Immature natural killer cell (primary cell): ENCODE data around the gene PNCK. TPM values are rescaled to one million over a fixed set of nuclear protein-coding genes. Genes with fewer than 3 reads are reported as not detected.

Experiments used
- DNase-seq, 3 donors: peaks; one replicate each; pipeline ENCODE4 v3.0.0; 2022; ENCODE audit warnings: mixed read lengths in 1 of 3
- H3K27ac Mint-ChIP-seq, 6 donors: one replicate each; pipeline ENCODE4 v1.8.0; 2020; ENCODE audit warnings: mixed read lengths in 6 of 6, mild to moderate bottlenecking in 5 of 6, inconsistent platforms in 4 of 6, moderate library complexity in 3 of 6
- H3K27me3 Mint-ChIP-seq, 3 donors: one replicate each; pipeline ENCODE4 v1.8.0; 2020 to 2021; ENCODE audit warnings: low read depth in 3 of 3, mild to moderate bottlenecking in 3 of 3, mixed read lengths in 3 of 3, moderate library complexity in 3 of 3, inconsistent platforms in 1 of 3
- H3K36me3 Mint-ChIP-seq, 3 donors: one replicate each; pipeline ENCODE4 v1.8.0; 2020; ENCODE audit warnings: mixed read lengths in 3 of 3, inconsistent platforms in 2 of 3, mild to moderate bottlenecking in 2 of 3
- H3K4me1 Mint-ChIP-seq, 2 donors: one replicate each; pipeline ENCODE4 v1.8.0; 2020; ENCODE audit warnings: inconsistent platforms in 2 of 2, mild to moderate bottlenecking in 2 of 2, mixed read lengths in 2 of 2, moderate library complexity in 1 of 2
- H3K4me3 Mint-ChIP-seq, 5 donors: one replicate each; pipeline ENCODE4 v1.8.0; 2020; ENCODE audit warnings: mild to moderate bottlenecking in 5 of 5, mixed read lengths in 5 of 5, inconsistent platforms in 3 of 5, moderate library complexity in 3 of 5
- H3K9me3 Mint-ChIP-seq, 6 donors: one replicate each; pipeline ENCODE4 v1.8.0; 2020; ENCODE audit warnings: mild to moderate bottlenecking in 6 of 6, mixed read lengths in 6 of 6, inconsistent platforms in 4 of 6, moderate library complexity in 3 of 6
- polyA plus RNA-seq, 3 donors: library from polyadenylated mRNA; unstranded; fragments of 300-500 nt; fragmentation: Illumina TruSeq; gene quantifications; one replicate each; pipeline ENCODE4 v1.2.3, GENCODE V29; 2021

PNCK gene
- polyA plus RNA-seq, 3 donors from 2014 or later, result not detected

DNA sequence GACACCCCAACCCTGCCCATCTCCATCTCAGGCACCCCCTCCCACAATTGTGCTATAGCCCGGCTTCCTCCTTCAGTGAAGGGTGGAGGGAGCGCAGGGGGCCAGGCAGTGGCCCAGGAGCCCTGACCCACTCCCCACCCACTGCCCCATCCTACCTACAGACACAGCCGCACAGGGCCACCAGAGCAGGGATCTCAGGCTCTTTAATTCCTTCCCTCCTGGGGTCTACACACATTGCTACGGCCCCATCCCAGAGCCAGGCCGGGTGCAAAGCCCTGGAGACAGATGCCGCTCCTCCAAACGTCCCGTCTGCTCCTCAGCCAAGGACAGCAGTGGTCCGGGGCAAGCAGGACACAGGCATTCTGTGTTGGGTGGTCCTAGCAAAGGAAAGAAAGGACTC lies 39.4 kb downstream of the PNCK start:
- no peak for DNase-seq
- Mint-ChIP-seq H3K36me3 (peaks cover 0 to 5% (median 0%) of the 10 kb centered on the region in 3 donors), H3K4me3 (no peak overlapping the region), H3K9me3 (peaks cover 0 to 3% (median 0%) of the 10 kb centered on the region in 6 donors), H3K27me3 (peaks cover 0 to 6% (median 0%) of the 10 kb centered on the region in 3 donors), H3K4me1 (no peaks in the 10 kb centered on the region), H3K27ac (no peak overlapping the region)

DNA sequence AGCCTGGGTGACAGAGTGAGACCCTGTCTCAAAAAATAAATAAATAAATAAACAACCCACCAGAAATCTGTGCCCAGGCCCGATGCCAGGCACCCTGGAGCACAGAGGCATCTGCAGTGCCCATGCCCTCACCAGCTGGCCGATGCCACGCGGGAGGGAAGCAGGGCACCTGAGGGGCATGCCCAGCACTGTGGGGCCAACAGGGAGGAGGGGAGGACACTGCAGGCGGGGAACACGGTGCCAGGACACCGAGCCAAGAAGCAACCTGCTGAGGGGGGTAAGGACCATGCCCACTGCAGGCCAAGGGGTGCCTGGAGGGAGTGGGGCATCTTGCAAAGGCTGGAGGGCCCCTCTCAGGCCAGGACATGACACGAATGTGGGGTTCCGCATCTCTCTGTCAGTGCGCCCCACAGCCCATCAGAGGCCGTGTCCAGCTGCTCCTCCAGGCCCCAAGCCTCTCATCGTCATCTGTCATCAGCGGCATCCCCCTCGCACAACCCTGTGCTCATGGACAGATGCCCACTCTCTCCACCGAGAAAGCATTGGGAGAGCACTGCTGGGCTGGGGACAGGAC lies 39.9 kb downstream of the PNCK start:
- no peaks in the 10 kb centered on the region for H3K4me1 Mint-ChIP-seq
- peaks cover 0 to 5% (median 0%) of the 10 kb centered on the region in 3 donors for H3K36me3 Mint-ChIP-seq
- no peak for DNase-seq
- H3K27me3 Mint-ChIP-seq, result peaks cover 0 to 6% (median 0%) of the 10 kb centered on the region in 3 donors
- H3K27ac Mint-ChIP-seq, result no peak overlapping the region
- no peak overlapping the region for H3K4me3 Mint-ChIP-seq
- H3K9me3 Mint-ChIP-seq, result peaks cover 0 to 3% (median 0%) of the 10 kb centered on the region in 6 donors

DNA sequence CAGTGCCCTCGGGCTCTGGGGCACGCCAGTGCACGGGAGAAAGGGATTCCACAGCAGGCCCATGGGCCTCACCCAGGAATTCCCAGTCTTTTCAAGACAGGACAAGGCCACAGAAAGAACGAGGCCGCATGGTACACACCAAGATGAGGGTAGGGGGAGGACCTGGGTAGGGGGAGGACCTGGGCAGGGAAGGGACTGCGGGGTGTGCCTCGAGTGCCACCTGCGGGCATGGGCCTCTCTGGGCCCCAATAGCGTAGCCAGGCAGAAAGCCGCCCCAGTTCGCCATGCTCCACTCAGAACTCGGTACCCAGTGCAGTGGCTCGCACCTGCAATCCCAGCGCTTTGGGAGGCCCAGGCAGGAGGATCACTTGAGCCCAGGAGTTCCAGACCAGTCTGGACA lies 40.6 kb downstream of the PNCK start:
- H3K36me3 Mint-ChIP-seq, result peaks cover 0 to 5% (median 0%) of the 10 kb centered on the region in 3 donors
- no peak for DNase-seq
- H3K27me3 Mint-ChIP-seq, result peaks cover 0 to 6% (median 0%) of the 10 kb centered on the region in 3 donors
- no peak overlapping the region for H3K4me3 Mint-ChIP-seq
- H3K9me3 Mint-ChIP-seq, result peaks cover 0 to 3% (median 0%) of the 10 kb centered on the region in 6 donors
- H3K4me1 Mint-ChIP-seq, result no peaks in the 10 kb centered on the region
- no peak overlapping the region for H3K27ac Mint-ChIP-seq

DNA sequence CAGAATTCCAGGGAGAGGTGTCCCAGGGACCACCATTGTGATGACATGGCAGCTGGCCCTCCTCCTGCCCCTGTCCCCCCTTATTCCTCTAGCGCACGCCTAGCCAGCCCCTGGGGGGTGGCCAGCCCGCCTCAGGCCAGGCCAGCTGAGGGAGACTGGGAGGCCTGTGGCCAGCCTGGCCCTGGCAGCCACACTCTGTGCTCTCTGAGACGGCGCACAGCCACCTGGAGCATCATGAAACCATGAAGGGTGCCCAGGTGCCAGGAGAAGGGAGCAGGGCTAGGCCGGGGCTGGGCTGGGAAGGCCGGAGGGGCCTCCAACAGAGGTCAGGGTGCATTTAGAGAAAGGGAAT lies 41.0 kb downstream of the PNCK start:
- DNase-seq, result no peak
- Mint-ChIP-seq H3K4me1 (no peaks in the 10 kb centered on the region), H3K27me3 (peaks cover 0 to 6% (median 0%) of the 10 kb centered on the region in 3 donors), H3K9me3 (peaks cover 0 to 3% (median 0%) of the 10 kb centered on the region in 6 donors), H3K36me3 (peaks cover 0 to 5% (median 0%) of the 10 kb centered on the region in 3 donors), H3K4me3 (no peak overlapping the region), H3K27ac (no peak overlapping the region)

DNA sequence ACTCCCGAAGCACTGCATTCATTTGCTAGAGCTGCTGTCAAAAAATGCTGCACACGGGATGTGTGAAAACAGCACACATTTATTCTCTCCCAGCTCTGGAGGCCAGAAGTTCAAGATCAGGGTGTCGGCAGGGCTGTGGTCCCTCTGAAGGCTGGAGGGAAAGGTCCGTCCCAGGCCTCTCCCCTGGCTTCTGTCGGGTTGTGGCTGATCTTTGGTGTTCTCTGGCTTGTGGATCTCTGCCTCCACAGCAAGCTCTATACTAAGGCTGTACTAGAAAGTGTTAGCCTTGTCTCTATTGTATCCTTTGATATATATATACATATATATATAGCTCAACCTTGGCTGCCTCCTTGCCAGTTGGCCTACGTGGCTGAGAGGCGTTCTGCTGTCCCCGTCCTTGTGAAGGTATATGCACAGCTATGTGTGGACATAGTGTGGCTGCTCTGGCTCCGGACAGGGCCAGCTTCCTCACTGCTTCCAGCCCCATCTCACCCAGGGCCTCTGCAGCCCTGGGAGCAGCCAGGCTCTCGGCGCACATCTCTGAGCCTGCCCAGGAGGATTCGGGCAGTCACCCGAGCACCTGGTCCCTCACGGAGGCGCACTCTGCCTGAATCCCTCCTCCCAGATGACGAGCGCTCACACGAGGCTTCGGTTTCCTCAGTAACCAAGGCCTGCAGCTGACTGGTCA lies 41.6 kb downstream of the PNCK start:
- DNase-seq, result no peak
- Mint-ChIP-seq H3K27ac (no peak overlapping the region), H3K4me1 (no peaks in the 10 kb centered on the region), H3K9me3 (peaks cover 0 to 3% (median 0%) of the 10 kb centered on the region in 6 donors), H3K36me3 (peaks cover 0 to 5% (median 0%) of the 10 kb centered on the region in 3 donors), H3K4me3 (no peak overlapping the region), H3K27me3 (peaks cover 0 to 6% (median 0%) of the 10 kb centered on the region in 3 donors)

DNA sequence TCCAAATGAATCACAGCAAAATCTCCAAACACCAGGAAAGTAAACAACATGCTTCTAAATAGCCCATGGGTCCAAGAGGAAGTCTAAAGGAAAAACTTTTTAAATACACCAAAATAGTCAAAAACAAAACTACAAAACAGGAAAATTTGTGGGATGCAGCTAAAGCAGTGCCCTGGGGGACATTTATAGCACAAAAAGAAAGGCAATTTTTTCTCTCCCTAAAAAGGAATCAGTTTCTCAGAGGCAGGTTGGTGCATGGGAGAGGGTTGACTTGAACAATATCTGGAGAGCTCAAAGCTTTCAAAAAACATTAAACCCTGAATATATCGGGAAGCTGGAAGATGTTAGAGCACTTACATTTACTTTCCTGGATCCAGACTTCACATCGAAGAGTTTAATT lies 42.3 kb downstream of the PNCK start:
- H3K27ac Mint-ChIP-seq, result no peak overlapping the region

DNA sequence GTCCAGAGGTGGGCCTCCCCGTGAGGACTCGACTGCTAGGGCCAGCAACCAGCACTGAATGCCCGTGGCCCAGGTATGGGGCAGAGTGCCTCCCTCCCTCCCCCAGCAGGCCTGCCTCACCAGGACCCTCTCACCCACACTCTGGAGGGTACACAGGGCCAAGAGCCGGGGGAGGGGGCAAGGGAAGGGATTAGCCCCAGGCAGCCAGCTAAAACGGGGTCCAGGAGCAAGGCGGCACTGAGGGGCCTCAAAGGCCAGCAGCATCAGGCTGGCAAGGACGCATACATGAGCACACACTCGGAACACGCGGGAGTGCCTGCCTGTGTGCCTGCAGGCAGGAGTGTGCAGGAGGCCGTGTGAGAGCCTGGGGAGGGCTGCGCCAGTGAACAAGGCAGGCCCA lies 44.9 kb downstream of the PNCK start:
- Mint-ChIP-seq H3K27me3 (peaks cover 0 to 4% (median 0%) of the 10 kb centered on the region in 3 donors), H3K9me3 (peaks cover 0 to 3% (median 0%) of the 10 kb centered on the region in 6 donors), H3K36me3 (peaks cover 0 to 5% (median 0%) of the 10 kb centered on the region in 3 donors), H3K4me3 (no peak overlapping the region), H3K4me1 (no peaks in the 10 kb centered on the region), H3K27ac (no peak overlapping the region)
- DNase-seq, result no peak

More for the DNA sequence above, 42.3 kb downstream of the PNCK start:
- no peak for DNase-seq
- Mint-ChIP-seq H3K4me1 (no peaks in the 10 kb centered on the region), H3K9me3 (peaks cover 0 to 3% (median 0%) of the 10 kb centered on the region in 6 donors), H3K4me3 (no peak overlapping the region), H3K36me3 (peaks cover 0 to 5% (median 0%) of the 10 kb centered on the region in 3 donors), H3K27me3 (peaks cover 0 to 6% (median 0%) of the 10 kb centered on the region in 3 donors)

DNA sequence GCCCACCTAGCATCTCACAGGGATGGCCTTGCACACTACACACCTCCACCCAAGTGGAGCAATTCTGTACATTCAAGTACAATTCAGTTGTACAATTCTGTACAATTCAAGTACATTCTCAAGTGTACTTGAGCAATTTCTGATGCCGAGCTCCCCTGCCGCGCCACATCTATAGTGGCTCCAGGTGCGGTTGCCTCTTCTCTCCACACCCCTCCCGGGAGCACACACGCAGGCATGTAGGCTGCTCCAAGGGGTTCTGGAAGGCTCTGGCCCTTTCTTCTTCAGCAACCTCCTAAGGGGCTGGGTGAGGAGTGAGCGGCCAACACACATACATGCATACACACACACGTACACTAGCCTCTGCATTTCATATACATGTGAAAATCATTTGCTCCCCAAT lies 45.5 kb downstream of the PNCK start:
- Mint-ChIP-seq H3K4me1 (no peaks in the 10 kb centered on the region), H3K9me3 (peaks cover 0 to 3% (median 0%) of the 10 kb centered on the region in 6 donors), H3K36me3 (peaks cover 0 to 5% (median 0%) of the 10 kb centered on the region in 3 donors), H3K4me3 (no peak overlapping the region), H3K27me3 (peaks cover 0 to 4% (median 0%) of the 10 kb centered on the region in 3 donors), H3K27ac (no peak overlapping the region)
- no peak for DNase-seq

DNA sequence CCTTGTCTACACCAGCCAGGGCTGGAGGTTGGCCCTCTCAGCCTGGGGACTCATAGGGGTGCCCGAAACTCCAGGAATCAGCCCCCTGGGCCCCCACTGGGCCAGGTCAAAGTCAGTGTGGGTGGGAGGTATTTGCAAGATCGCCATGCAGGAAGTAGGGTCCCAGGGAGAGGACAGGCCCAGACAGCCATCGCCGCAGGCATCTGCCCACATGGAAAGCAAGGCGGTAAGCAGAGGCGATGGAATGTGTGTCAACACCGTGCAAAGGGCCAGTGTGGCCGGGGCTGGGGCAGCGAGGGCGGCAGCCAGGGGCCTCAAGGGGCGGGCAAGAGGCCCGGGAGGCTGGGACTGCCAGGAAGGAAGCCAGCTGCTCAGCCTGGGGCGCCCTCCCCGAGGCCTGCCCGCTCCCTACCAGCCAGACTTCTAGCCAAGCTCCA lies 45.9 kb downstream of the PNCK start:
- no peaks in the 10 kb centered on the region for H3K4me1 Mint-ChIP-seq
- H3K27me3 Mint-ChIP-seq, result peaks cover 0 to 4% (median 0%) of the 10 kb centered on the region in 3 donors
- H3K4me3 Mint-ChIP-seq, result no peak overlapping the region
- H3K9me3 Mint-ChIP-seq, result peaks cover 0 to 3% (median 0%) of the 10 kb centered on the region in 6 donors
- H3K36me3 Mint-ChIP-seq, result peaks cover 0 to 5% (median 0%) of the 10 kb centered on the region in 3 donors
- H3K27ac Mint-ChIP-seq, result no peak overlapping the region
- DNase-seq, result no peak

DNA sequence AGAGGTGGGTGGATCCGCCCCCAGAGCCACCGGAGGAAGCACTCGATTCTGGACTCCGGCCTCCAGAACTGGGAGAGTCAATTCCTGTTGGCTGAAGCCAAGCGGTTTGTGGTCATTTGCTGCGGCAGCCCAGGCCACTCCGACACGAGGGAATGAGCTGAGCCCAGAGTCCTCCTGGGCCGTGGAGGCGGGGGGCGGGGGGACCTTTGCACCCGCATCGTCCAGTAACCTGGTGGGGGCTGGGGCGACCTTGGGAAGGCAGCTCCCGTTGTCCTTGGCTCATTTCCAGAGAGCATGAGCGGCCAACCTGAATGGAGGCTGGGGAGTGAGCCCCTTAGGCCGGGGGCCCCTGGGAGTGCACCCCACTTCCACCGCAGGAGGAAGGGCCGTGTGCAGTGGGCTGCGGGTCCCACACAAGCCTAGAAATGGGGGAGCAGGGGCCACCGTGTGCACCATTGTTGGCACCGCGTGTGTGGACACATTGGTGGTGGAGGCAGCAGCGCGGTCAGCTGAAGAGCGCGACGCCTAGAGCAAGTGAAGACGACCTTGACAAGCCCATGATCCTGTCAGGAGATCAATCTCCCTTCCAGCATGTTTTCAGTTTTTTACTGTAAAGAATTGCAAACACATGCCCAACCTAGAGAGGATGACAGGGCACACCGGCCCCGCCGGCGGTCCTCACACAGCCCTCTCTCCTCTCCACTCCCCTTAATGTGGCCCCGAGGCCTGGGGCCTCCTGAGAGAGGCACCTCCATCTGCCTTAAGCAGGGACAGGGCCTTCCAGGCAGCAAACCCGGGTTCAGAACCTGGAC lies 46.5 kb downstream of the PNCK start:
- Mint-ChIP-seq H3K4me1 (no peaks in the 10 kb centered on the region), H3K9me3 (peaks cover 0 to 3% (median 0%) of the 10 kb centered on the region in 6 donors), H3K4me3 (no peak overlapping the region), H3K27me3 (peaks cover 0 to 4% (median 0%) of the 10 kb centered on the region in 3 donors), H3K27ac (no peak overlapping the region), H3K36me3 (peaks cover 0 to 5% (median 0%) of the 10 kb centered on the region in 3 donors)
- DNase-seq, result no peak

DNA sequence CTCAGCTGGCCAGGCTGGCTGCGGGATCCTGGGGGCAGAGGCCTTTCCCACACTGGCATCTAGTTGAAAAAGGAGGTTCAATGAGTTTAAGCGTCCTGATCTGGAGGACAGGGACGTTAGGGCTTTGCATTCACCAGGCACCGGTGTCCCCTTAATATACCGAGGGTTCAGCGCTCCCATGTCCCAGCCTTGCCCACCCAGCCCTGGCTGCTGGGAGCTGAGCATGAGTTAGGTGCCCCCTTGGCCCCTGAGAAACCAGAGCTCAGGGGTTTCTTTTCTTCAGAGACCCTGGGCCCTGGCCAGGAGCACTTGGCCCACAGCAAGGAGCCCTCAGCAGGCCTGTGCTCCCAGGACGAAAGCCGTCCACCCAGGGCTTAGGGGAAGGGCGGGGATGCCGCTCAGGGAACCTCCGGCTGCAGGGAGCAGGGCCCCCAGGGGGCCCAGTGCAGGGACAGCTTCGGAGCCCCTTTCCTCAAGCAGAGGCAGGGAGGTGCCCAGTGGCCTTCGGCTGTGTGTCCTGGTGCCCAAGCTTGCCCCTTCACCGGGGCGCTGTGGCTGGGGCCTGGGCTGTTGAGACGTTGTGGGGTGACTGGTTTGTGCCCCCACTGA lies 47.5 kb downstream of the PNCK start:
- Mint-ChIP-seq H3K4me1 (no peaks in the 10 kb centered on the region), H3K27me3 (peaks cover 0 to 2% (median 0%) of the 10 kb centered on the region in 3 donors), H3K9me3 (peaks cover 0 to 2% (median 0%) of the 10 kb centered on the region in 6 donors), H3K36me3 (peaks cover 0 to 2% (median 0%) of the 10 kb centered on the region in 3 donors), H3K4me3 (no peak overlapping the region), H3K27ac (no peak overlapping the region)
- DNase-seq, result no peak

DNA sequence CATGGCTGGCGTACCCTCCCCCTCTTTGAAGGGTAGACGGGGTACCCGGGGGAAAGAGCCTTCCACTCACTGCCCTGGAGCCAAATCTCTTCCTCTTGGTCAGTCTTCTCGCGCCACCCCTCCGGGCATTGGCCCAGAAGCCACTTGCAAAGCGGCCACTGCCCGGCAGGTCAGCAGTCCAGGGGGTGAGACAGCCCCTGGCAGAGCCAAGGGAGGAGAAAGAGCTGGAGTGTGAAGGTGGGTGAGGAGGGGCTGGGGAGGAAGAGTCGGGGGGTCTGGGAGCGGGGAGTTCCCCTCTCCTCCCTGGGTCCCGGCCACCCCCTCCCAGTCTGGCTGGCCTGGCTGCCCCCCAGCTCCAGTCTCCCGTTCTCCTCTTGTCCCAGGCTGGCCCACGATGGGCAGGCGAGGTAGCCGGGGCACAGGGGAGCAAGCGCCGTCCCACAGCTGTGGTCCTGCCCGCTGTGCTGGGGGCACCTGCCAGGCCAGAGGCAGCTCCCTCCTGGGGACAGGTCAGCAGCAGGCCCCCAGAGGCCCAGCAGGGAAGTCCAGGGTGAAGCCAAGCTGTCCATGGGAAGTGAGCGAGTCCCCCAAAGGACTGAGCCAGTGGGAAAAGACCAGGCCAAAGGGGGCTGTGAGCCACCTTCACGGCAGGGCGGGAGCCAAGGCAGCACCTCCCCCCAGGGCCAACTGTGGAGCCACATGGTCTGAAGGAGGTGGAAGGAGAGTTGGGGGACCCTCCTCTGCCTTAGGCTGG lies 48.2 kb downstream of the PNCK start:
- Mint-ChIP-seq H3K36me3 (no peaks in the 10 kb centered on the region), H3K27me3 (peaks cover 0 to under 1% (median 0%) of the 10 kb centered on the region in 3 donors)

More for the DNA sequence above, 48.2 kb downstream of the PNCK start:
- H3K4me3 Mint-ChIP-seq, result no peak overlapping the region
- H3K4me1 Mint-ChIP-seq, result no peaks in the 10 kb centered on the region
- no peak for DNase-seq
- H3K27ac Mint-ChIP-seq, result no peak overlapping the region
- peaks cover 0 to 2% (median 0%) of the 10 kb centered on the region in 6 donors for H3K9me3 Mint-ChIP-seq
